NCI-H187 (cell line): ENCODE results near the gene RICTOR.
"Not testable (repeated sequence)": the region's sequence is repeated elsewhere in the genome, so short reads cannot be mapped to it uniquely, and the experiment has no call there.

Experiments used
- DNase-seq, 2 experiments: peaks; one replicate each; lab custom pipeline; 2025; lab: John Stamatoyannopoulos, UW

RICTOR gene

DNA sequence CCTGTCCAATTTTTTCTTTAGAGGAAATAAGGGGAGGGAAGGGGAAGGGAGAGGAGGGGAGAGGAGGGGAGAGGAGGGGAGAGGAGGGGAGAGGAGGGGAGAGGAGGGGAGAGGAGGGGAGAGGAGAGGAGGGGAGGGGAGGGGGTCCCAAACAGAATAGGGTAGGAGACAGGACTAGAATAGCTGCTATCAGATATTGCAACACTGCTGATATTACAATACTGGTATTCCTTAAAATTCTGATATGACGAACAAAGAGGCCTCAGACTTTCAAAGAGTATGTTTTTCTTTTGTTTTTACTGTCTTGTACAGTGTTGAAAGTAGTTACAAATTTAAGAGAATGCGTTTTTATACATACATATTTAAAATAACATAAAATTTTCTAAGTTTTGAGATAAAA, 67.5 kb downstream of the RICTOR start:
- DNase-seq, result no peak

DNA sequence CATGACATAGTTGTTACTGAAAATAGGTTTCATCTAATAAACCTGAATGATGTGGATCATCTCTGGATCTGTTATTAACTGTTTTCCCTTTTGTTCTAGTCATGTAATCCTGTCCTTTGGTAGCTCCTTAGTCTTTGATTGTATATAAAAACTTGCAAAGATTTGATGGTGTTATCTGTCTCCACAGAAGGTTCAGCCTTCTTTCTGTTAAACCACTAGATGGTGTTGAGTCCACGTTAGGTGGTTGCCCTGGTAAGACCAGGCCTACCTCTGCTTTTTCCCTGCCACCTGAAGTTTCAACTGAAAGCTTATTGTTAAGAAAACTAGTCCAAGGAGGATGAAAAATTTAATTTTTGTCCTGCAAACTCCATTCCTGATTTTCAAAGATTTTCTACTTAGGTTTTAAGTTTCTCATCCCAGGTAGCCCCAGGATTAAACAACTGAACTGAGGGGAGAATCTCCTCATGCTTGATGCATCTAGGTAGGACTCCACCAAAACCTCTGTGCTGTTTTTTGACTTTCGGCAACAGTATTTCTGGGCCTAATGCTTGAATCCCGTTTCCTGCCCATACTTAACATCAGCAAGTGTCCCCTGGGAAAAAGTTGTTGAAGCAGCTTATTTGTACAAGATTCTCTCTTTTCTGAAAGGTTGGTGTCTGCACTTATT, 68.5 kb downstream of the RICTOR start:
- no peak for DNase-seq

GRCh38 chr5:39001683-39002082, 72.5 kb downstream of the RICTOR start:
- DNase-seq, result no peak

- no peak for DNase-seq
Measured at GRCh38 chr5:38999037-38999436, 75.2 kb downstream of the RICTOR start.

DNA sequence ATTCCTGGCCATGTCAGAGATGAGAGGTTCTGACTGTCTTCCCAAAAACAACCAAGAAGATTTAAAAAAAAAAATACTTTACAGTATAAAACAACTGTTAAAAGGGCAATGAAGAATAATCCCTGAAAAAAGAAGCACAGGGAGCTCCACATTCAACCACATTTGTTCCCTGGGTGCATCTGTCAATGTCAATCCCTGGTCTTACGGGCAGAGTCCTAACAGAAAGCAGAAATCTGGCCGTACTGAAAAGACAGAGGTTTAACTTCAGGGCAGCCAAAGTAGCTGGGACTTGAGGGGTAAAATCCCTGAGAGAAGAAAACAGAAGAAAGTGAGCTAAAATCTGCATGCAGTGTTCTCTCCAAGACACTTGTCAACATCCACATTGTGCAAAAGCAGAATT, 76.6 kb downstream of the RICTOR start:
- DNase-seq, result no peak

- DNase-seq, result no peak
Measured at GRCh38 chr5:38996123-38996522, 78.1 kb downstream of the RICTOR start.

- DNase-seq, result no peak
Measured at GRCh38 chr5:38994324-38994927, 79.8 kb downstream of the RICTOR start.

DNA sequence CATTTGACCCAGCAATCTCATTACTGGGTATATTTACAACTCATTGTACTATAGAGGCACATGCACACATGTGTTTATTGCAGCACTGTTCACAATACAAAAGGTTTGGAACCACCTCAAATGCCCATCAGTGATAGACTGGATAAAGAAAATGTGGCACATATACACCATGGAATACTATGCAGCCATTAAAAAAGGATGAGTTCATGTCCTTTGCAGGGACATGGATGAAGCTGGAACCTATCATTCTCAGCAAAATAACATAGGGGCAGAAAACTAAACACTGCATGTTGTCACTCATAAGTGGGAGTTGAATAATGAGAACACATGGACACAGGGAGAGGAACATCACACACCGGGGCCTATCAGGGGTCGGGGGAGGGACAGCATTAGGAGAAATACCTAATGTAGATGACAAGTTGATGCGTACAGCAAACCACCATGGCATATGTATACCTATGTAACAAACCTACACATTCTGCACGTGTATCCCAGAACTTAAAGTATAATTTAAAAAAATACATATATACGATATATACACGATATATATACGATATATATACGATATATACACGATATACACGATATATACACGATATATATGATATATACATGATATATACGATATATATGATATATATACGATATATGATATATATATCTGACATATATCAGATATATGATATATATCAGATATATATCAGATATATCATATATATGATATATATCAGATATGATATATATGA, 84.1 kb downstream of the RICTOR start:
- not testable (repeated sequence) for DNase-seq

- no peak for DNase-seq
Measured at GRCh38 chr5:38985909-38986452, 88.2 kb downstream of the RICTOR start.

DNA sequence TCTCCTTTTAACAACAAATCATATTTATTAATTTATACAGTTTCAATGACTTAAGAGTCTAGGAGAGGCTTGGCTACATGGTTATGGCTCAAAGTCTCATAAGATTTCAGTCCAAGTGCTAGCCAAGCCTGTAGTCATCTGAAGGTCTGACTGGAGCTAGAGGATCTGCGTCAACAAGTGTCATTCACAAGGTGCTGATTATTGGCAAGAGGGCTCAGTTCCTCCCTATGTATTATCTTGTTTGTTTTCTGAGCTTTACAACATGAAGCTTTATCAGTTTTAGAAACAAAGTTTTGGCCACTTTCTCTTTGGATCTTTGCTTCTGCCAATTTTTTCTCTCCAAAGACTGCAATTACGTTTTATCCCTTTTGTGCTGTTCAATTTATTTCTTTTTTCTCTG, 94.7 kb downstream of the RICTOR start:
- DNase-seq, result no peak

DNA sequence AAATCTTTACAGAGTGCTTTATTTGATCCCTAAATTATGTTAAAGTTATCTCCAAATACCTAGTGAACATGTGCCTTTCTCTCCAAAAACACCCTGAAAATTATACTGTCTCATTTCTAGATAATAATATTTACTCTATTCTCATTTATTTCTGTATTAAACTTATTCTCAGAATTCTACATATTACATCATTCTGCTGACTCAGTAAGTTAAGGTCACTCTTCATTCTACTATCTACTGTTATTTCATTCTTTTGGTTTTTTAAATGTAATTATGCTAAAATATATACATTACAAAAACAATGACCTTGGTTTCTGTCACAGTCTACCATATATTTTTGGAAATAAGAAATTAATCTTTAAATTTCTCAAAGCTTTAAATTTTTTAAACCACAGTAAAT, 96.2 kb downstream of the RICTOR start:
- DNase-seq, result no peak

- no peak for DNase-seq
Measured at GRCh38 chr5:38968665-38969064, 105.5 kb downstream of the RICTOR start.

DNA sequence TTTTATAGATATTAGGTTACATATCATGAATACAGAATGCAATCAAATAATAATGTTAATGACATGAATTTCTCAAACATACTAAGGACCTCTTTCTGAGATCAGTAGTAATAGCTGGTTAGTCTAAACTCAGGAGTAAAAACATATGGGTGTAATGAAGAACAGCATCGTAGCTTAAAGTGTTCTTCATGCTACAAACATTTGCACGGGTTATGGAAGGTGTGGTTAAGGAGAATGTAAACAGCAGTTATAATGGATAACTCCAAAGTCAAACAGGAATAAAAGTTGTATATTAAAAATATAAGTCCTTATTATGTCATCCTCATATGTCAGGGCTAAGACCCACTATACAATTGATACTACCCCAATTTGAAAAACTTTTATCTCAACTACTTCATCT, 112.5 kb downstream of the RICTOR start:
- no peak for DNase-seq

DNA sequence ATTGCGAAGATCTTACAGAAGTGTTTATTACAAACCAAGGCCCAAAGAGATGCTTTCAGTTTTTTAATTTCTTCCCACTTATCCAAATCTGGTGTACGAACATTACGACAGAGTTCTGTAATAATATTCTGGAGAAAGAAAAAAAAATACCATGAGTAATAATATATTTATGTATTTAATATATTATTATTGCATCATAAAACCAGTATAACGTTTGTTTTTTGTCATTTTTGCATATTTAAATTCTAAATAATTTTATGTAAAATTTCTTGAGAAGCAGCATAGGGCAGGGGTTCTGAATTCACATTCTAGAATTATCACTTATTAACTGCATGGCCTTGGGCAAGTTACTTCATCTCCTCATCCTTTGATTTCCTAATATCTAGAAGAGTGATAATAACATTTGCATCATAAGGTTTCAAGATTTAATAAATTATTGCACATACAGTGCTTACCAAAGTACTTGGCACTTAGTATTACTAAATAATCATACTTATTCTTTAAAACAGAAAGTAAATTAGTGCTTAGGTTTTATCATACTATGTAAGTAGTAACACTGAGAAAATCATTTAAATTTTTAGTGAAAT, 120.7 kb downstream of the RICTOR start:
- DNase-seq, result no peak

GRCh38 chr5:38948501-38948900, 125.7 kb downstream of the RICTOR start:
- no peak for DNase-seq

GRCh38 chr5:38944282-38944681, 129.9 kb downstream of the RICTOR start:
- DNase-seq, result no peak

DNA sequence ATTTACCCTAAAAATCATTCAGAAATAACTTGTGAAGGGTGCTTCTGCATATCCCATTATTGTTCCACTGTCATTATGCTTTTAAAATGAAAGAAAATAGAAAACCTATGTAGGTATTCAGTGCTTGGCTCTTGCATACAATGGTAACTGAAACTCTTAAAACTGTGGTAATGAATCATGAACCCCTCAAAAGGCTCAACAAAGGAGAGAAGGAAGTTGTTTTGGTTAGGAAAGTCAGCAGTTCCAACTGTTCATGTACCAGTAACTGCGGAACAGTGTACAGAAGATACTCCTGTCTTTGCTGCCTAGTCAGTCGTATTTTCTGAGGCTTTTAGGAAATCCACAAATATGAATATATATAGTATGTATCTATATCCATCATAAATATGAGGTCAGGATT, 132.3 kb downstream of the RICTOR start:
- DNase-seq, result no peak

DNA sequence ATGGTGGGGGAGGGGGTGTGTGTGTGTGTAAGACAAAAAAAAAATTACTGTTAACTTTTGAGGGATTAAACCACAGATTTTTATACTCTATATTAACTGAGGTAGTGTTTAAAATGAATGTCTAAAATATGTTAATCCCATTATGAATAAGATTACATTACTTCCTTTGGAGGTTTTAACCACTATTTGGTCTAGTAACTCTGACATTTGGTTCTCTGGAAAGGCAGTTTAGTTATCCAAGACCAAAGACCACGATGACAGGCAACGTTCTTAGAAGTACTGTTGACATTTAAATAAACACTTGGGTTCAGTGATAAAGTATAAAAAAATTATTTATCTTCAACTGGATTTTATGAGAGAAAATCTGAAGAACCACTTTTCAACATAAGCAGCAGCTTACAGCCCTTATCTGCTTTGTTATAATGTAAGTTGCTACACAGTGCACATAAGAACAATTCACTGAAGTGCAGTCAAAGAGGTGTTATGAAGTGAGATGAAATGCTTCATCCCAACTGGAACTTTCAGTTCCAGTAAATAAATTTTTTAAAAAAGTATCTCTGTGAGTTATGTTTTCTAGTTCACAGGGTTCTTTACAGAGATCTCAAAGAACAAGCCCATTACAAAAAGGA, 133.9 kb downstream of the RICTOR start:
- no peak for DNase-seq

- no peak for DNase-seq
Measured at GRCh38 chr5:38938973-38939372, 135.2 kb downstream of the RICTOR start.

GRCh38 chr5:38938424-38938823, 135.8 kb downstream of the RICTOR start:
- no peak for DNase-seq

DNA sequence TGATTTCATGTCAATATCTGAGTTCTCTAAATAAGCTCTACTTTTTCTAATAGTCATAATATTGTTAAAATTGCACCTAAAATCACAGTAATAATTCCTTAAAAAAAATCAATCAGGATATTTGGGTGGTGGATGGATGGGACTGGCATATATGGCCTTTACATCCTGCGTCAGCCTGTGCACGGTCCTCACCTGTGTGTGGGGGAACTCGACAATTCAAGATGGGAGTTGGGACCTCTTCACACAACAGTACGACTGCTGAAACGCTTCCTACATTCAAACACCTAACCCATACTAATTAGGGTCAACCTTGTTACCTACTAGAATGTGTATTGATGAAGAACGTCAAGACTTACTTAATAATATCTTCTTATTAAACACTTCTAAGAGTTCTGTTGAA, 137.9 kb downstream of the RICTOR start:
- no peak for DNase-seq

GRCh38 chr5:38935437-38935836, 138.8 kb downstream of the RICTOR start:
- no peak for DNase-seq
